Stimulated activated CD8-positive, alpha-beta memory T cell treated with anti-CD3 and anti-CD28 coated beads, Interleukin-15, amount 100 ng/mL, for 1 hour (primary cell): ENCODE data around the gene NAIP.
"Not testable (repeated sequence)": the region's sequence is repeated elsewhere in the genome, so short reads cannot be mapped to it uniquely, and the experiment has no call there.

Experiments
- DNase-seq: peaks from one replicate; pipeline ENCODE4 v3.0.0-alpha.2; 2020; ENCODE audit warnings: low read depth

NAIP gene, protein sequence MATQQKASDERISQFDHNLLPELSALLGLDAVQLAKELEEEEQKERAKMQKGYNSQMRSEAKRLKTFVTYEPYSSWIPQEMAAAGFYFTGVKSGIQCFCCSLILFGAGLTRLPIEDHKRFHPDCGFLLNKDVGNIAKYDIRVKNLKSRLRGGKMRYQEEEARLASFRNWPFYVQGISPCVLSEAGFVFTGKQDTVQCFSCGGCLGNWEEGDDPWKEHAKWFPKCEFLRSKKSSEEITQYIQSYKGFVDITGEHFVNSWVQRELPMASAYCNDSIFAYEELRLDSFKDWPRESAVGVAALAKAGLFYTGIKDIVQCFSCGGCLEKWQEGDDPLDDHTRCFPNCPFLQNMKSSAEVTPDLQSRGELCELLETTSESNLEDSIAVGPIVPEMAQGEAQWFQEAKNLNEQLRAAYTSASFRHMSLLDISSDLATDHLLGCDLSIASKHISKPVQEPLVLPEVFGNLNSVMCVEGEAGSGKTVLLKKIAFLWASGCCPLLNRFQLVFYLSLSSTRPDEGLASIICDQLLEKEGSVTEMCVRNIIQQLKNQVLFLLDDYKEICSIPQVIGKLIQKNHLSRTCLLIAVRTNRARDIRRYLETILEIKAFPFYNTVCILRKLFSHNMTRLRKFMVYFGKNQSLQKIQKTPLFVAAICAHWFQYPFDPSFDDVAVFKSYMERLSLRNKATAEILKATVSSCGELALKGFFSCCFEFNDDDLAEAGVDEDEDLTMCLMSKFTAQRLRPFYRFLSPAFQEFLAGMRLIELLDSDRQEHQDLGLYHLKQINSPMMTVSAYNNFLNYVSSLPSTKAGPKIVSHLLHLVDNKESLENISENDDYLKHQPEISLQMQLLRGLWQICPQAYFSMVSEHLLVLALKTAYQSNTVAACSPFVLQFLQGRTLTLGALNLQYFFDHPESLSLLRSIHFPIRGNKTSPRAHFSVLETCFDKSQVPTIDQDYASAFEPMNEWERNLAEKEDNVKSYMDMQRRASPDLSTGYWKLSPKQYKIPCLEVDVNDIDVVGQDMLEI (N-terminal part only)

GRCh38 chr5:71025289-71025953 is at the start of gene NAIP:
TSS of gene NAIP (minus strand) at chr5:71025339. CDS start at chr5:71012915, 12,424 bp downstream.
- not testable (repeated sequence) for DNase-seq

GRCh38 chr5:71067262-71067928 is 42.3 kb upstream of the NAIP start, which contains the start of gene GTF2H2:
TSS of gene GTF2H2 (minus strand) at chr5:71067676. CDS start at chr5:71062763, 4,913 bp downstream.
- DNase-seq, result not testable (repeated sequence)

- not testable (repeated sequence) for DNase-seq
These were observed 36.2 kb upstream of the NAIP start for GRCh38 chr5:71061322-71061721.

GRCh38 chr5:71059426-71059825 is 34.3 kb upstream of the NAIP start:
- not testable (repeated sequence) for DNase-seq

- DNase-seq, result not testable (repeated sequence)
These were observed 19.7 kb upstream of the NAIP start for GRCh38 chr5:71044808-71045207.

- DNase-seq, result not testable (repeated sequence)
These were observed 19.0 kb upstream of the NAIP start for GRCh38 chr5:71044128-71044527.

- not testable (repeated sequence) for DNase-seq
These were observed 6.1 kb upstream of the NAIP start for GRCh38 chr5:71031046-71031776.

GRCh38 chr5:71020643-71021042 is 4.5 kb downstream of the NAIP start:
- not testable (repeated sequence) for DNase-seq

DNA sequence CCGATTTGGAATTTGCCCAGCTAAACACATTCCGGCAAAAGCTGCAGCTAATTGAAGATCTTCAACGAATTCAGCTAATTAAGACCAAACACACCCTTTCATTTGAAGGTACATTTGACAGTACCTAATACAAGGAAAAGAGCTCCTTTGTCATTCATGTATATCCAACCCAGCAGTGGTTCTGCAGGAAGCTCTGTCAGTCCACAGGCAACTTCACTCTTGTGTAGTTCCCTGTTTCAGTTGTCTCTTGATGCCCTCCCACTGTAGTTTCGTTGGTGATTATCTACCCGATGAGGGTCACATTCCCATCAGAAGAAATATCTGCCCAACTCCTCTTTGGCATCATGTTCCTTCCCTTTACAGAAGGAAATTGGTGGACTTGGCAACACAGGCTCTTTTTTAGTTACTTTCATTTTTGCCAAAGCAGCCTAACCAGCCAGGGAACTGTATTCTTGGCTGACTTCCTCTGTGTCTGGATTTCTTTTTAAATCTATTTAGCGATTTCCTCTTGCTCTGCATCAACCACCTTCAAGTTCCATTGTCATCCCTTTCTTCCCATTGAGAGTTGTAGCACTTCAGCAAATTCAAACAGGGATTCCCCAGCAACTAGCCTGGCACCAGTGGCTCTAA is 6.6 kb downstream of the NAIP start:
- not testable (repeated sequence) for DNase-seq

DNA sequence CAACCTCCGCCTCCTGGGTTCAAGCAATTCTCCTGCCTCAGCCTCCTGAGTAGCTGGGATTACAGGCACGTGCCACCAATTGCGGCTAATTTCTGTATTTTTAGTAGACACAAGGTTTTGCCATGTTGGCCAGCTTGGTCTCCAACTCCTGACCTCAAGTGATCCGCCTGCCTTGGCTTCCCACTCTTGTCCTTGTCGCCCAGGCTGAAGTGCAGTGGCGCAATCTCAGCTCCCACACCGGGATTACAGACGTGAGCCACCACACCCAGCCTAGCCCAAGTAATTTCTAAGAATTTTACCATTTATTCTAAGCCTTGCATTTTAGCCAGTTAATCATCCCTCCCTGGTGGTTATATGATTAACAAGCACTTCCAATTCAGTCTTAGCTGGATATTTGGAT is 11.0 kb downstream of the NAIP start:
- DNase-seq, result no peak

GRCh38 chr5:71013575-71013974 is 11.6 kb downstream of the NAIP start:
- no peak for DNase-seq

DNA sequence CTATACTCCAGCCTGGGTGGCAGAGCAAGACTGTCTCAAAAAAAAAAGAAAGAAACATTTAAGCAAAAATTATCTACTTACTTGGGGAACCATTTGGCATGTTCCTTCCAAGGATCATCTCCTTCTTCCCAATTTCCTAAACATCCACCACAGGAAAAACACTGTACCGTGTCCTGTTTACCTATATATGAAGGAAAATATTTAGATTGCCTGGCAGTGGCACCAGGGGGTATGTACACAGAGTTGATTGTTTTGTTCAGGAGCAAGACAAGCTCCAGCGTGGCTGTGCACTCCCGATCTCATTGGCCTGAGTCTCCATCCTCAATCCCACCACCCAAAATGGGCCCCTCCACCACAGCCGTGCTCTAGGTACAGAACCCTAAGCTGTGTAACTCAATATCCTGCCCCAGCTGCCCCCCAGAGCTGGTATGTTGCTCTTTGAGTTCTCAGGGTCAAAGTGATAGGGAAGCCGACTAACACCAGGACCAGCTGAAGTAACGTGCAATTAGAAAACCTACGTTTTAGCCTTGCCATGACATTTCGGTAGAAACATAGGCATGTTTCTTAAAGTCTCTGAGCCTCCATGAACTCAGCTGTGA is 13.8 kb downstream of the NAIP start:
- no peak for DNase-seq

DNA sequence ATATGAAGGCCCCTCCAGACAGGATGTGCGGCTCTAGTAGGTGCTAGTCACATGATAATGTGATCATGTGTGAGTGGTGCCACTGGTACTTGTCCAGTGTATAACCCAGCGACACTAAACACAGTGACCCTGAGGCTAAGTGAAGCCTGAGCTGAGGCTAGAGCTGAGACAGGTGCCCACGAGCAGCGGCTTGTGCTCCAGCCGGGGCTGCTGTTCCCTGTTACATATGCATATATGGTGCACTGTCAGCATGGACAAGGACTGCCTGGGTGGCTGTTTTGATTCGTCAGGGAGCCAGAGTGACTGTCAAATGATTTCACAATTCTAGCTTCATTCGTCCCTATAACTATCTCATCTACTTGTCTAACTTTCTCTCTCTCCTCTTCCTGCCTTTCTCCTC is 18.2 kb downstream of the NAIP start:
- DNase-seq, result not testable (repeated sequence)

DNA sequence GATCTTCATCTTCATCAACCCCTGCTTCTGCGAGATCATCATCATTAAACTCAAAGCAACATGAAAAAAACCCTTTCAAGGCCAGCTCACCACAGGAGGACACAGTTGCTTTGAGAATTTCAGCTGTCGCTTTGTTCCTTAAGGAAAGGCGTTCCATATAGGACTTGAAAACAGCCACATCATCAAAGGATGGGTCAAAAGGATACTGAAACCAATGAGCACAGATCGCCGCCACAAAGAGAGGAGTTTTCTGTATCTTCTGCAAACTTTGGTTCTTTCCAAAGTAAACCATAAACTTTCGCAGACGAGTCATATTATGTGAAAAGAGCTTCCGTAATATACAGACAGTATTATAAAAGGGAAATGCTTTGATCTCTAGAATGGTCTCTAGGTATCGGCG is 40.3 kb downstream of the NAIP start:
- not testable (repeated sequence) for DNase-seq

DNA sequence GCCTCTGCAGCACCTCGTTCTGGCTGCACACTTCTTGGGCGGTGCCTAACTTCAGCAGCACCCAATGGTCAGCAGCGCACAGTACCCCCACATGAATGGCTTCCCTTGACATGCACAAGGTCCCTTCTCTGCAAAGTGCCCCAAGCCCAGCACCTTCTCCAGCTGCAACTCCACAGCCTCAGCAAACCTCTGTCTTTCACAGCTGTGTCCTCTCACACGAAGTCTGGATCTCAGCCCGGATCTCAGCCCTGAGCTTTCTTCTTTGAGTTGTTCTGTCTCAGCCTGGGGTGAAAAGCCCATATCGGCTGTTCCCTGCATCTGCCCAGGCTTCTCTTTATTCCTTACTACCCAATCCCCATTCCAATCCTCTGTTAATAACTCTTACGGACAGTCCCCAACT is 57.9 kb downstream of the NAIP start:
- DNase-seq, result not testable (repeated sequence)

- not testable (repeated sequence) for DNase-seq
These were observed 60.6 kb downstream of the NAIP start for GRCh38 chr5:70964531-70964930.

DNA sequence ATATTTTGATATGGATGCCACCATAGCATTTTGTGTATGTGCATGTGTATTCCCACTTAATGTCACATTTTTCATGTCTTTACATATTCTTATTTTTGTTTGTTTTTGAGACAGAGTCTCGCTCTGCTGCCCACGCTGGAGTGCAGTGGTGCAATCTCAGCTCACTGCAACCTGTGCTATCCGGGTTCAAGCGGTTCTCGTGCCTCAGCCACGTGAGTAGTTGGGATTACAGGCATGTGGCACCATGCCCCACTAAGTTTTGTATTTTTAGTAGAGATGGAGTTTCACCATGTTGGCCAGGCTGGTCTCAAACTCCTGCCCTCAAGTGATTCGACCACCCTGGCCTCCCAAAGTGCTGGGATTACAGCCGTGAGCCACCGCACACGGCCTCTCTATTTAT is 72.1 kb downstream of the NAIP start:
- not testable (repeated sequence) for DNase-seq

GRCh38 chr5:70932560-70932959 is 92.6 kb downstream of the NAIP start:
- not testable (repeated sequence) for DNase-seq

GRCh38 chr5:70931709-70932368 is 93.3 kb downstream of the NAIP start:
- not testable (repeated sequence) for DNase-seq
